SK-N-DZ (cell line): ENCODE data around the gene DENND1C.
A peak's percentile ranks its signal among the peaks of the same experiment; 100 is the strongest.
"Not testable (repeated sequence)": the region's sequence is repeated elsewhere in the genome, so short reads cannot be mapped to it uniquely, and the experiment has no call there.

ENCODE experiments used
- DNase-seq: peaks from one replicate; pipeline ENCODE4 v3.0.0-alpha.2; 2015; ENCODE audit warnings: low spot score

DENND1C gene

DNA sequence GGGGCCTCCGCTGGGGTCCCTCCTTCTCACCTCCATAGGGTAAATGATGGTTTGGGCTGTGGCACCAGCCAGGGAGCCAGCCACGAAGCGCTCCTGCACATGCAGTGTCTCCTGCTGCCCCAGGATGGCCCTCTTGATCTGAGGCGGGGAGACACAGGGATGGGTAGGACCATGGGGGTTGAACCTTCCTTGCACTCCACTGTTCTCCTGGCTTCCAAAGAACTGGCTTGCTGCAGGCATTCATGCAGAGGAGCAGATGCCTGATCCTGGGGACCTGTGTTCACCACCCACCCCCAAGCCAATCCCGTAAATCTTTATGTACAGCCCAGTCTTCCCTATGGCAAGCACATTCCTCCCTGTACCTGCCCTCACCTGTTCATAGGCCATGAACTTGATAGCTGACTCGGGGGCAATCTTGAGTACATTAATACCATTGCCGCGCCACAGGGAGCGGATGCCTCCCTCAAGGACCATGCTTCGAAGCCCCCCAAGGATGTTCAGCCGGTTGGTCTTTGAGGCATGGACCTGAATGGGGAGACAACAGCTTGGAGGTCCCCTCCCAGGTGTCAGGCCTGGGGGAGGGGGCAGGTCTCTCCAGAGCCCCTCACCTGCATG is 27.5 kb downstream of the DENND1C start:
- DNase-seq = no peak

DNA sequence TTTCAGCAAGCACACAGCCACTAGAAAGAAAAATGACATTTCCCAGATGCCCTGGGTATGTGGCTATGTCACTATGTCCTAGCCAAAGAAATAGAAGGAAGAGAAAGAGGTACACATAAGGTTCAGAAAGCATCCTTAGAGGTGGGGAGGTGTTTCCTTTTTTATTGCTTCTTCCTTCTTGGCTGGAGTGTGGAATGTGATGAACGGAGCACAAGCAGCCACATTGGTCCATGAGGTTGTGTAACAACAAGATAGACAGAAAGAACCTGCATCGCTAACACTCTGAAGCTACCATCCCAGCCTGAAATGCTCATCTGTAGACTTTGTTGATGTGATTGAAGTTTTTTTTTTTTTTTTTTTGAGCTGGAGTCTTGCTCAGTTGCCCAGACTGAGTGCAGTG is 28.7 kb downstream of the DENND1C start:
- DNase-seq = no peak

DNA sequence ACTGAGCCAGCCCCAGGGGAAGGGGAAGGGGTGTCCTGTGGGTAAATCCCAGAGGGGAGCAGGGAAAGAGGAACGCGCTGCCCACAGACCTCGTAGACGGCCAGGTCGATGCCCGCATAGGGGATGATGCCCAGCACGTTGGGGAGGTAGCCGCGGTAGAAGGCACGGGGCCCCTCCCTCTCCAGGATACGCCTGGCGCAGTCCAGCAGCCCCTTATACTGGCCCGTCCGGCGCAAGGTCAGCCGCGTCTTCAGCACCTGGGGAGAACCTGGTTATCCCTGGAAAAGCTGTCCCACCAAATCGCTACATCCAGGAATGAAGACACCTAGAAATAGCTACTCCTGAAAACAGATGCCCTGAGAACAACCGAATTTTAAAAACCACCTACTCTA is 29.4 kb downstream of the DENND1C start:
- no peak for DNase-seq

DNA sequence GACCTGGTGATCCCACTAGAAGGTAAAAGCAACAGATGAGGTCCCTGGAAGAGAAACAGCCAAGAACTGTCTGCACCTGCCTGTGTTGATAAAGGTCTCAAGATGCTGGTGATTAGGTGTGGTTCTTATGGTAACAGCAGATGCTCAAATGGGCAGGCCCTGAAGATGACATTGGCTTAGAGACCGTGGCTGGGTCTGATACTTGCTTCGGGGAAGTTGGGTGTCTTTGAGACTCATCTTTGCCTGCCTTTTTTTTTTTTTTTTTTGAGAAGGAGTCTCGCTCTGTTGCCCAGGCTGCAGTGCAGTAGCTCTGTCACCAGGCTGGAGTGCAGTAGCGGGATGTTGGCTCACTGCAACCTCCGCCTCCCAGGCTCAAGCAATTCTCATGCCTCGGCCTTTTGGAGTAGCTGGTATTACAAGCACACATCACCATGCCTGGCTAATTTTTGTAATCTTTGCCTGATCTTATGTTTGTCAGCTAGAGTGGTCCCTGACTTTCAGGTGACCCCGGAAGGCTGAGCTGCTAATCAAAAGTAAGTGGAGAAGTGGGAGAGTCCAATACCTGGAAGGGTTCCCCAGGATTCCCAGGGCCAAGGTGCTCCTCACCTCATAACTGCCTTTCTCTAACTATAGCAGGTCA is 29.9 kb downstream of the DENND1C start:
- no peak for DNase-seq

DNA sequence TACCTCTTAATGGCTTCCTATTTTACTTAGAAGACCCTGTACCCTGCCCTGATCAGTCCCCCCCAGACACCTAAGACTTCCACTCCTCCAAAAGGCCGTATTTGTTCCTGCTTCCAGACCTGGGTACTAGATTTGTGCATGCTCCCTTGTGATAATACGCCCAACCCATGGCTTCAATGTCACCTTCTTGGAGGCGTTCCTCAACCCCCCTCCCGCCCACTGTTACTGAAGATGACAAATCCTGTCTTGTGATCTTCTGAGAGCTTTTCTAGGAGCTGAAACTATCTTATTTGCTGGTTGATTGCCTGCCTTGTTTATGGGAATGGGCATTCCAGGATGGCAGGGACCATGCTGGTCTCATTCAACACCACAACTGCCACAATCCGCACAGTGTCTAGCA is 31.4 kb downstream of the DENND1C start:
- no peak for DNase-seq

DNA sequence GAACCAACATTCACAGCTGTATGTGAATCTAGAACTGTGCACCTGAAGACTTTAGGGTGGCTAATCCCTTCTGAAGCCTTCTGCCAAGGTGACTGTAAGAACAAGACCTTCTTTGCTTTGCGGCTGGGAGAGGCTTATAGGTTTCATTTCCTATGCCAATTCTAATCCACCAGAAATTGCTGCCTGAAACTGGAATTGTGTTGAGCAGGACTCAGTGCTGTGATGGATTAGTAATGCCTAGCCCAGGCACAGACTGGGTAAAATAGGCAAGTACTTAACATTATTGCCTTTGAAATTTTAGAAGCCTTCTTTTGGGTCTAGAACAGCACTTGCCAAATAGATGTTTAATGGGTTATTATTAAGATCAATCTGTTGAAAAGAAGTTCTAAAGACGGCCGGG is 33.5 kb downstream of the DENND1C start:
- DNase-seq = no peak

DNA sequence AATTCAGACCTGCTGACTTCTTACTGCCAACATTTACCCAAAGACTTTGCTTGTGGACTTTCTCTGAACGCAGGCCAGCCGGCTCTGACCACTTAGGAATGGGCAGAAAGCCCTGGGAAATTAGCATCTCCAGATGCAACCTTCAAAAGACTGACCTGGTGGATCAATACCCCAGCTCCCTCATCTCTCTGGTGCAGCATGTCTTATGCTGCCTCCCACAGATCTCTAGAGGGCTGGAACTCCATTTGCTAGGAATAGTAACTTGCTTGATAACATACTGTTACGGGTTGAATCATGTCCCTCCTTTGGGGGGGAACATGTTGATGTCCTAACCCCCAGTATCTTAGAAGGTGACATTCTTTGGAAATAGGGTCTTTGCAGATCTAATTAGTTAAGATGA is 35.1 kb downstream of the DENND1C start:
- no peak for DNase-seq

DNA sequence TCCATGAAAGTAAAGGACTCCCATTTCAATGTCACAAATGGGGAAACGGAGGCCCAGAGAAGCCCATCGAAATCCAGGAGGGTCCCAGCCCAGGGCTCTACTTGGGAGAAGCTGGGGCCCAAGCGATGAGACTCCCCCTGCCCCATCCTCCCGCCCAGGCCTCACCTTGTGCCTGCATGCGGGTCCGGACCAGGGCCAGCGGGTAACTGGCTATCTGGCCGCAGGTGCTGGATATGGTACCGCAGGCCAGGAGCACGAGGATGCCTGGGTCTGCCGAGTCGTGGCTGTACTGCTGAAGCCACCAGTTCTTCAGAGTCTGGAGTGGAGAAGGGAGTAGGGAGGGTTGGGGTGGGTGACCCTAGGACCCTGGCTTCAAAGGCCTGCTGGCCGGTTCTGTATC is 37.6 kb downstream of the DENND1C start:
- DNase-seq = no peak

DNA sequence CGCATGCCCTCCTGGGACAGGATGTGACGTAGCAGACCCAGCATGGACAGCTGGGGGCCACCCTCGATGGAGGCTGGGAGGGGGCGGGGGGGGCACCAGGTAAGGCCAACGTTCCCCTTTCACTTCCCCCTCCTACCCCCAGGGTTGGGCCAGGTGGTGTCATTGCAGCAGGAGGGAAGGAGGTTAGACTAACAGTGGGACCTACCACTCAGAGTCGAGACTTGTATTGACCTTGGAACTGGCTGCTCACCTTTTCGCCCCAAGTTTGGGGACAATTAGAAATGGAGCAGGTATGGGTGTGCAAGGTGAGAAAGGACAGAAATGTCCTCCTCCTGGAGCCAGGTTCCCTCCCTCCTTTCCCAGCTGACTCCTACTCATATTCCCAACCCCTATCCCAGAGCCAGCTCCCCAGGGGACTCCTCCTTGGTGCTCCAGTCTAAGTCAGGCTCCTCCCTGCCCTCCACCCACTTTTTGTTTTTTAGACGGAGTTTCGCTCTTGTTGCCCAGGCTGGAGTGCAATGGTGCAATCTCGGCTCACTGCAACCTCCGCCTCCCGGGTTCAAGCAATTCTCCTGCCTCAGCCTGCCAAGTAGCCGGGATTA is 39.4 kb downstream of the DENND1C start:
- no peak for DNase-seq

DNA sequence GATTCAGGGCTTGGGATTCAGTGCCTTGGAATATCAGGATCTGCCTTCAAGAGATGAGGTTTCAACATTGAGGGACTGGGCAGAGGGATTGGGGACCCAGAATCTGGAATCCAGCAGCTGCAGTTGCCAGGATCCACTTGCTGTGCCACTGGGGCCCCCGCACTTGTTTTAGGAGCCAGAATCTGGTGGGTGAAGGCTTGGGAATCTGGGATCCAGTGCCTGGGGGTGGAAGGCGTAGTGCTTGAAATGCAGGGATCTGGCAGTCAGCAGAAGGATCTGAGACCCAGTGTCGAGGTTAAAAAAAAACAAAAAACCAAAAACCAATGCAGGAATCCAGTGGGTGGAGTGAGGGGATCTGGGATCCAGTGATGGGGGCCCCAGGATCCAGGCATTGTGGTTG is 40.7 kb downstream of the DENND1C start:
- DNase-seq = no peak

DNA sequence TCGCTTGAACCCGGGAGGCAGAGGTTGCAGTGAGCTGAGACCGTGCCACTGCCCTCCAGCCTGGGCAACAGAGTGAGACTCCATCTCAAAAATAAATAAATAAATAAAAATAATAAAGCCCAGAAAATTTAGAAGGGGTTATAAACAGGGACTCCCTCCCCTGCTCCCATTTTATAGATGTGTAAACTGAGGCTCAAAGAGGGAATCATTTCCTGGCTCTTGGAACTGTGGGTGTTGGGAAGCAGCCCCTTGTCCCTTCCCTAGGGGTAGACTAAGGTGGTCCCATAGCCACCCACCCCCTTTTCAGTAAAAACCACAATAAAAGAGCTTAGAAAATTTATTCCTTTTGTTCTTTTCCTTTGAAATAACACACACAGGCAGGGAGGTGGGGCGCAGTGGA is 41.8 kb downstream of the DENND1C start:
- no peak for DNase-seq

DNA sequence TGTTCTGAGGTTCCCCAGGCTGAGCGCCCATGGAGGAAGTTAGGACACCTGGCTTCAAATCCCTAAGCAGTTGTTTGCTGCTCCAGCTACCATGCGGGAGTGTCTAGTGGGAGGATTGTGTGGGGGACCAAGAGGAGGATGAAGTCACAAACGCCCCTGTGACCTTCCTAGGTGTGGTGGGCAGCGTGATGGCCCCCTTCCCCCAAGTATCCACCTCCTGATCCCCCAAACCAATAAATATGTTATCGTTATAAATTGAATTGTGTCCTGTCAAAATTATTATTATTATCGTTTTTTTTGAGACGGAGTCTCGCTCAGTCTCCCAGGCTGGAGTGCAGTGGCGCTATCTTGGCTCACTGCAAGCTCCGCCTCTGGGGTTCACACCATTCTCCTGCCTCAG is 47.9 kb downstream of the DENND1C start, which contains the start of gene SLC25A41:
Gene SLC25A41 (minus strand): TSS at position 101 of the 400 bp plus-strand sequence. CDS start 70 bp downstream, at position 31.
- DNase-seq = no peak

DNA sequence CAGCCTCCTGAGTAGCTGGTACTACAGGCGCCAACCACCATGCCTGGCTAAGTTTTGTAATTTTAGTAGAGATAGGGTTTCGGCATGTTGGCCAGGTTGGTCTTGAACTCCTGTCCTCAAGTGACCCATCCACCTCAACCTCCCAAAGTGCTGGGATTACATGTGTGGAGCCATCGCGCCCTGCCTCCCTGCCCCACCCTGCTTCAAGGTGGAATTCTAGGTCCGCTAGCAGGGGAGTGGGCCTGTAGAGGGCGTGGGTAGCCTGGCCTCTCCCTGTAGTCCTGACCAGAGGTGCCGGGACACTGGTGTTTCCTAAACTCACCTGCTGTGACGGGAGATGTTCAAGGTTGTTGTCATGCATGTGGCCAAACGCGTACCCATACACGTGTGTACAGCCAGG is 48.4 kb downstream of the DENND1C start:
- DNase-seq = no peak

DNA sequence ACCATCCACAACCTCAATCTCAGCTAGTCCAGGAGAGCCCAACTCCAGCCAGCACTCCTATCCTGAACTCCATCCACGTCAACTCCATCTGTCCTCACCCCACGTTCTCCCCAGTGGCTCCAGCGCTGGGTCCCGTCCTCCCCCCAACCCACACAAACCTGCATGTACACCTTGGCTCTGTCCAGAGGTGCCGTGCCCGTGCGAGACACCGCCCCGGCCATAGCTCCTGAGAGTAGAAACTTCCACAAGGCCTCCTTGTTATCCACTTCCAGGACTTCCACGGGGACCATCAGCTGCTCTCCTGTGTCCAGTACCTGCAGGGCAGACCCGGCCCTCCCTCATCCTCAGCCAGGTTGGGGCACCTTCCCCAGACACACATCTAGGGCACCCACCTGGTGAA is 49.7 kb downstream of the DENND1C start:
- no peak for DNase-seq

DNA sequence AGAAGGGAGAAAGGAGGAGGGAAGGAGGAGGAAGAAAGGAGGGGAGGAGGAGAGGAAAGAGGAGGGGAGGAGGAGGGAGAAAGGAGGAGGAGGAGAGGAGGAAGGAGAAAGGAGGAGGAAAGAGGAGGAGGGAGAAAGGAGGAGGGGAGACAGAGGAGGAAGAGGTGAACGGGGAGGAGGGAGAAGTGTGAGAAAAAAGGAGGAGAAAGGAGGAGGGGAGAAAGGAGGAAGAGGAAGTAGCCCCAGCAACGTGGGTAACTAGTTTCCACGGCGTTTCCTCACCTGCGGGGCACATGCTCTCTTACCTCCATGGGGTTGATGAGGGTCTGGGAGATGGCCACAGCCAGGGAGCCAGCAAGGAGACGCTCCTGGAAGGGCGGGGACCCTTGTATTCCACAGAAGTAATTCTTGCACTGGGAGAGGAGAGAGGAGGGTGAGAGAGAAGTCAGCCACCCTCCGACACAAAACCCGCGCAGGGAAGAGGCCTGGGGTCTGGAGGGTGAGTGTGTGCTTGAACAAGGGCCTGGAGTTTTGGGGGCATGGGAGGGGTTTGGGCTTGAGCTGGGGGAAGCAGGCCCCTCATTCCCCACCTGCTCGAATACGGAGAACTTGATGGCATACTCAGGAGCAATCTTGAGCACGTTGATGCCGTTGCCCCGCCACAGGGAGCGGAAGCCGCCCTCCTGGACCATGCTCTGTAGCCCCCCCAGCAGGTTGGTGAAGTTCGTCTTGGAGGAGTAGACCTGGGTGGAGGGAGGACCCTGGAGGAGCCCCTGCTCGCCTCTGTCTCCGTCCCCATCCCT is 52.0 kb downstream of the DENND1C start:
- no peak for DNase-seq

DNA sequence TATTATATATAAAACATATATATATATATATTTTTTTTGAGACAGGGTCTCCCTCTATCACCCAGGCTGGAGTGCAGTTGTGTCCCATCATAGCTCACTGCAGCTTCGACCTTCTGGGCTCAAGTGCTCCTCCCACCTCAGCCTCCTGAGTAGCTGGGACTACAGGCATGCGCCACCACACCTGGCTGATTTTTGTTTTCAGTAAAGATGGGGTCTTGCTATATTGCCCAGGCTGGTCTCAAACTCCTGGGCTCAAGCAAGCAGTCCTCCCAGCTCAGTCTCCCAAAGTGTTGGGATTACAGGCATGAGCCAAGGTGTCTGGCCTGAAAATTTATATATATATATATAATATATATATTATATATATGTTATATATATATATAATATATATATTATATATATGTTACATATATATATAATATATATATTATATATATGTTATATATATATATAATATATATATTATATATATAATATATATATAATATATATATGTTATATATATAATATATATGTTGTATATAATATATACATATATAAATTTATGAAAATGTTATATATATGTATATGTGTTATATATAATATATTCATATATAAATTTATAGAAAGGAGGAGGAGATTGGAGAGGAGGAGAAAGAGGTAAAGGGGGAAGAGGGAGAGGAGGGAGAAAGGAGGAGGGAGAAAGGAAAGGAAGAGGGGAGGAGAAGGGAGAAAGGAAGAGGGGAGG is 52.7 kb downstream of the DENND1C start:
- not testable (repeated sequence) for DNase-seq

DNA sequence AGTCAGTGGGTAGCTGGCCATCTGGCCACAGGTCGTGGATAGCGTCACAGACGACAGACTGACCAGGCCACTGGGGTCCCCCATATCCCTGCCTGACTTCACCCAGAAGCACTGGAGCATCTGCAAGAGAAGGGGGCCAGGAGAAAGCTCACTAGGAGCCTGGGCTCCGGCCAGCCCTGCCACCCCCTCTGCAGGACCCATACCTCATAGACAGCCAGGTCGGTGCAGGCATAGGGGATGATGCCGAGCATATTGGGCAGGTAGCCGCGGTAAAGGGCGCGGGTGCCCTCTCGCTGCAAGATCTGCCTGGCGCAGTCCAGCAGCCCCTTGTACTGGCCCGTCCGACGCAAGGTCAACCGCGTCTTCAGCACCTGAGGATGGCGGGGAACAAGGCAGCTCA is 54.5 kb downstream of the DENND1C start:
- DNase-seq = no peak

DNA sequence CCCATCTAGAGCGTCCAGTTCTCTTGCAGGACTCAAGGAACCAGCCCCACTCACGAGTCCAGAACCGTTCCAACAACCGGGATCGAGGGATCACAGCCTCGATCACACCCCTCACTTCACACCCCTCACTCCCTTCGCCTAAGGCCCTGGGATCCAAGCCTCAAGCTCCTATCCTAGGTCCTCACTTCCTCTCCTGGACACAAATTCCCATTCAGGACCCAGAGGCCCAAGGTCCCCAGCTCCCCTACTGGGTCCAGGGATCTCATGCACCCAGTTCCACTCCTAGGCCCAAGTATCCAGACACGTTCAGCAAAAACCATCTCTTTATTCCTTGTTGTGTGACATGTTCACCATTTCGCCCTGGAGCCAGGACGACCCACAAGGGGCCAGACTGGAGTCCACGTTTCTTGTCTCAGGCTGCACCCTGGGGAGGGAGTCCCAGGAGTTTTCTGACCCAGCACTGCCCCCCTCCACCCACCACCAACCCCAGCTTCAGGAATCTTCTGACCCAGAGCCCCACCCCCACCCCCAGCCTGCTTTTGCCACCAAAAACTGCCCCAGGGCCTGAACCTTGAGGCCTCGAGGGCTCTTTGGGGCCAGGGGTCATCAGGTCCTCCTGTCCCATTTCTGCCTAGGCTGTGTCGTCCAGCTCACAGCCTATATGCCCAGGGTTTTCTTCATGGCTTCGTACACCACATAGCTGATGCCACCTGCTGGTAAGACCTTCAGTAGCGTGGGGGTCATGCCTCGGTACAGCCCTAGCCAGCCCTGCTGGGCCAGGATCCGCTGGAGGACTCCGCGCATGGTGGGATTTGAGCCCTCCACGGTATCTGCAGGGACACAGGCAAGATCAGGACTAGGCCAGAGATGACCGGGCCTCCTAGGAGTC is 55.6 kb downstream of the DENND1C start:
- no peak for DNase-seq

DNA sequence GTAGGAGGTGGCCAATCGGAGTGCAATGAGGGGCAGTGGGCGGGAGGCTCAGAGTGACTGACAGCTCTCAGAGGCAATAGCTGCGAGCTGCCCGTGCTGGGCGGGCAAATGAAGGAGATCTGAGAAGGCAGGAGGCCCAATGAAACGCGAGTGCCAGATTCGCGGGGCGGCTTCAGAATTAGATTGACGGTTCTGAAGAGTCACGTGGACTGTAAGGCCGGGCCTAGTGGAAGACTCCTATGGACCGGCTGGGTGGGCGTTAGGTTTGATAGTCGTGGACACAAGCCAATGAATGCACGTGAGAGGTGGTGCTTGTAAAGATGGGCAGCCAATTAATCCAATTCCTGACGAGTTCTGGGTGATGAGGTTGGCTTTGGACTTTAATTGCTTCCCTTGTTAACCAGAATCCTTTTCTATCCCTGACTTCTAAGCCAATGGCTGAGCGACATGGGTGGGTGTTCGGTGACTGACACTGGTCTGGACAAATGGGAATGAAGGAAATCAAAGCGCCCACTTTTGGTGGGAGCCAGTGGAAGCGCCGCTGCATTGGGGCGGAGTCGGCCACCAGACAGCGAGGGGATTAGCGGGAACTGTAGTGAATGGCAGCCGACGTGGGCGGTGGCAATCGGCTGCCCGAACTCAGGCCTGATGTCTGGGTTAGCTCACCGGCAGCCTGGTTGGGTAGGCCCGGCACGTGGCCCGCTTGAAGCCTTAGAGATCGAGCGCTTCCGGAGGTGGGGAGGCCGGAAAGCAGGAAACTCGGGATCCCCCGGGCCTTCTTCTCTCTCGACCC is 56.5 kb downstream of the DENND1C start:
- peak; percentile 100 for DNase-seq
